ENCODE results near the gene PLAAT3.
"Not testable (repeated sequence)": the region's sequence is repeated elsewhere in the genome, so short reads cannot be mapped to it uniquely, and the experiment has no call there.

DNA sequence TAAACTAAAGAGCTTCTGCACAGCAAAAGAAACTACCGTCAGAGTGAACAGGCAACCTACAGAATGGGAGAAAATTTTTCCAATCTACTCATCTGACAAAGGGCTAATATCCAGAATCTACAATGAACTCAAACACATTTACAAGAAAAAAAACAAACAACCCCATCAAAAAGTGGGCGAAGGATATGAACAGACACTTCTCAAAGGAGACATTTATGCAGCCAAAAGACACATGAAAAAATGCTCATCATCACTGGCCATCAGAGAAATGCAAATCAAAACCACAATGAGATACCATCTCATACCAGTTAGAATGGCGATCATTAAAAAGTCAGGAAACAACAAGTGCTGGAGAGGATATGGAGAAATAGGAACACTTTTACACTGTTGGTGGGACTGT, 35.4 kb downstream of the PLAAT3 start:
- TF ChIP-seq POLR2A (IDR thresholded peaks at IDR 0.05) = not testable (repeated sequence)
- TF ChIP-seq, protein P1, sequence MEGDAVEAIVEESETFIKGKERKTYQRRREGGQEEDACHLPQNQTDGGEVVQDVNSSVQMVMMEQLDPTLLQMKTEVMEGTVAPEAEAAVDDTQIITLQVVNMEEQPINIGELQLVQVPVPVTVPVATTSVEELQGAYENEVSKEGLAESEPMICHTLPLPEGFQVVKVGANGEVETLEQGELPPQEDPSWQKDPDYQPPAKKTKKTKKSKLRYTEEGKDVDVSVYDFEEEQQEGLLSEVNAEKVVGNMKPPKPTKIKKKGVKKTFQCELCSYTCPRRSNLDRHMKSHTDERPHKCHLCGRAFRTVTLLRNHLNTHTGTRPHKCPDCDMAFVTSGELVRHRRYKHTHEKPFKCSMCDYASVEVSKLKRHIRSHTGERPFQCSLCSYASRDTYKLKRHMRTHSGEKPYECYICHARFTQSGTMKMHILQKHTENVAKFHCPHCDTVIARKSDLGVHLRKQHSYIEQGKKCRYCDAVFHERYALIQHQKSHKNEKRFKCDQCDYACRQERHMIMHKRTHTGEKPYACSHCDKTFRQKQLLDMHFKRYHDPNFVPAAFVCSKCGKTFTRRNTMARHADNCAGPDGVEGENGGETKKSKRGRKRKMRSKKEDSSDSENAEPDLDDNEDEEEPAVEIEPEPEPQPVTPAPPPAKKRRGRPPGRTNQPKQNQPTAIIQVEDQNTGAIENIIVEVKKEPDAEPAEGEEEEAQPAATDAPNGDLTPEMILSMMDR (IDR thresholded peaks at IDR 0.05) = not testable (repeated sequence)
